ENCODE results near the gene HPCAL1.

DNA sequence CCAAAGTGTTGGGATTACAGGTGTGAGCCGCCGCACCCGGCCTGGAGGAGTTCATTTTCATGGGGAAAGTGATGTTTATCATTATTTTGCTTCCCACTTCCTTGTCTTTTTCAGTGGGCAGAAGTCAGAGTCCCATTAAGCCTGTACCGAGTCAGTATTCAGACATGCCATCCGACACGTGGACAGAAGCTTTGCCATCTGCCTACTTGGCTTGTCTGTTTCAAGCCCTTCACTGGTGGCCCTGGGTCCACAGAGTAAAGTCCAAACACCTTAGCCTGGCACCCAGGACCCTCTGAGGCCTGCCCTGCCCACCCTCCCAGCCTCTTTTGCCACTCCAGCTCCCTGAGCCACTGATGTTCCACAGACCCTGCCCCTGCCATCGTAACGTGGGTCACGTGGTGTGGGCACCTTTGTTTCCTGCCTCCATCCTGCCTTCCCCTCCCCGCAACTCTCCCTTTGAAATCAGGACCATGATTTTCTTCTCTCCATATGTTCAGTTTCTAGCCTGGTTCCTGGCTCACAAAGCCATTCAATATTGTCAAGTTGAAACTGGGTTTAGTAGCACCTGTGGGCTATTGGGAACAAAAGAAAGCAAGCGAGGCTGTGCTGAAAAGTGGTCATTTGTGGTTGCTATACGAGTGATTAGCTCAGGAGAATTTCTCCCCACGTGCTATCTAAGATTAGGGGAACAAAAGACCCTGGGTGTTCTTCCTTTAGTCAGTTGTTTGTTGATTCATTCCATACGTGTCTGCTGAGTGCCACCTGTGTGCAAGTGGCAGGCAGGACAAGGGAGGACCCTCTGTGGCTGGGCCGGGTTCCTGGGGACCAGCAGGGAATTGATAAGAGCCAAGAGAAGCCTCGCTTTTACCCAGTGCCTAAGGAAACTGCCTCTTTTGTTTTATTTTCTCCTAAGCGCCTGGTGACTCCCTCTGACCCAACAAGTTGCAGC, 150.5 kb downstream of the HPCAL1 start:
- TF ChIP-seq, protein P1, sequence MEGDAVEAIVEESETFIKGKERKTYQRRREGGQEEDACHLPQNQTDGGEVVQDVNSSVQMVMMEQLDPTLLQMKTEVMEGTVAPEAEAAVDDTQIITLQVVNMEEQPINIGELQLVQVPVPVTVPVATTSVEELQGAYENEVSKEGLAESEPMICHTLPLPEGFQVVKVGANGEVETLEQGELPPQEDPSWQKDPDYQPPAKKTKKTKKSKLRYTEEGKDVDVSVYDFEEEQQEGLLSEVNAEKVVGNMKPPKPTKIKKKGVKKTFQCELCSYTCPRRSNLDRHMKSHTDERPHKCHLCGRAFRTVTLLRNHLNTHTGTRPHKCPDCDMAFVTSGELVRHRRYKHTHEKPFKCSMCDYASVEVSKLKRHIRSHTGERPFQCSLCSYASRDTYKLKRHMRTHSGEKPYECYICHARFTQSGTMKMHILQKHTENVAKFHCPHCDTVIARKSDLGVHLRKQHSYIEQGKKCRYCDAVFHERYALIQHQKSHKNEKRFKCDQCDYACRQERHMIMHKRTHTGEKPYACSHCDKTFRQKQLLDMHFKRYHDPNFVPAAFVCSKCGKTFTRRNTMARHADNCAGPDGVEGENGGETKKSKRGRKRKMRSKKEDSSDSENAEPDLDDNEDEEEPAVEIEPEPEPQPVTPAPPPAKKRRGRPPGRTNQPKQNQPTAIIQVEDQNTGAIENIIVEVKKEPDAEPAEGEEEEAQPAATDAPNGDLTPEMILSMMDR (IDR thresholded peaks at IDR 0.05) = no peak
- no peak for TF ChIP-seq POLR2A (IDR thresholded peaks at IDR 0.05)

Measured in testis (tissue), 2 donors.